Measurements from ENCODE around the gene KATNB1. TPM values are rescaled to one million over a fixed set of nuclear protein-coding genes. Genes with fewer than 3 reads are reported as not detected.

Gene KATNB1
- total and polyA plus RNA-seq, 12 donors = 9.0 to 15.1 (median 11.0) TPM

DNA sequence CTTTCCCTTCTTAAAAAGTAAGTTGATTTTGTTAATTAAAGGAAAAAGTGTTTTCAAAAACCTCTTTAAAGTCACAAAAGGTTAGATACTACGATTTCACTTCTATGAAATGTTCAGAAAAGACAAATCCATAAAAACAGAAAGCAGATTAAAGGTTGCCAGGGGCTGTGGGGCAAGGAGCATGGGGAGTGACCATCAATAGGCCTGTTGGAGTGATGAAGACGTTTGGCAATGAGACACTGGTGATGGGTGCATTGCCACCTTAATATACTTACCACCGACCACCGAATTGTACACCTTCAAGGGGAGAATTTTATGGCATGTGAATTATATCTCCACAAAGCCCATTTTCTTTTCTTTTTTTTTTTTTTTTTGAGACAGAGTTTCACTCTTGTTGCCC lies 47.5 kb downstream of the KATNB1 start:
- Histone ChIP-seq H3K4me3 (no peak overlapping the region), H3K27me3 (no peaks in the 10 kb centered on the region), H3K4me1 (peaks cover 7 to 26% (median 22%) of the 10 kb centered on the region in 9 donors), H3K36me3 (peaks cover 0 to 78% (median 30%) of the 10 kb centered on the region in 9 donors), H3K9me3 (no peaks in the 10 kb centered on the region), H3K27ac (no peak overlapping the region)
- DNase-seq (no peak), ATAC-seq (no peak)
- WGBS, 2 donors = 92% methylated on average over 4 of the region's 4 CpGs
- intact Hi-C loops (cut with DNase I) = loop anchor here in 1 of 10 donors (5.0 kb wide), 1 partner anchor 41 kb away; no protein-coding TSS in a partner anchor
- TF ChIP-seq, protein P1, sequence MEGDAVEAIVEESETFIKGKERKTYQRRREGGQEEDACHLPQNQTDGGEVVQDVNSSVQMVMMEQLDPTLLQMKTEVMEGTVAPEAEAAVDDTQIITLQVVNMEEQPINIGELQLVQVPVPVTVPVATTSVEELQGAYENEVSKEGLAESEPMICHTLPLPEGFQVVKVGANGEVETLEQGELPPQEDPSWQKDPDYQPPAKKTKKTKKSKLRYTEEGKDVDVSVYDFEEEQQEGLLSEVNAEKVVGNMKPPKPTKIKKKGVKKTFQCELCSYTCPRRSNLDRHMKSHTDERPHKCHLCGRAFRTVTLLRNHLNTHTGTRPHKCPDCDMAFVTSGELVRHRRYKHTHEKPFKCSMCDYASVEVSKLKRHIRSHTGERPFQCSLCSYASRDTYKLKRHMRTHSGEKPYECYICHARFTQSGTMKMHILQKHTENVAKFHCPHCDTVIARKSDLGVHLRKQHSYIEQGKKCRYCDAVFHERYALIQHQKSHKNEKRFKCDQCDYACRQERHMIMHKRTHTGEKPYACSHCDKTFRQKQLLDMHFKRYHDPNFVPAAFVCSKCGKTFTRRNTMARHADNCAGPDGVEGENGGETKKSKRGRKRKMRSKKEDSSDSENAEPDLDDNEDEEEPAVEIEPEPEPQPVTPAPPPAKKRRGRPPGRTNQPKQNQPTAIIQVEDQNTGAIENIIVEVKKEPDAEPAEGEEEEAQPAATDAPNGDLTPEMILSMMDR (IDR thresholded peaks at IDR 0.05) = no peak

DNA sequence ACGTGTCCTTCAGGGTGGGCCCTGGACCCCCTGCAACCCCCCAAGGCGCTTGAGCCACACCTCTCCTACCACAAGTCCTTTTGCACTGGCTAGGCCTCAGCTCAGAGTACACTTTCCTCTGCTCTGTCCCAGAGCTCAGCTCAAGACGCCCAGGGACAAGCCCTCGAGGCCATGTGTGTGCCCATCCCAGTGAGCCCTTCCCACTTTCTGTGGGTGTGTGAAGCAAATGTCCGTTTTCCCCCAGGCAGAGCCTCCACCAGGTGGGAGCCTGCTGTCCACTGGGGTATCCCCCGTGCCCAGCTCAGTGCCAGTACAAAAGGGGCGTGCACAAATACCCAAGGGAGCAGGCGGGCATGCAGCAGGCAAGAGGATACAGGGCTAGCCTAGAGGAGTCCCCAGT lies 48.3 kb downstream of the KATNB1 start:
- intact Hi-C loops (cut with DNase I) = loop anchor here in 1 of 10 donors (5.0 kb wide), 1 partner anchor 42 kb away; no protein-coding TSS in a partner anchor
- TF ChIP-seq, protein P1 (IDR thresholded peaks at IDR 0.05) = no peak
- DNase-seq = no peak

DNA sequence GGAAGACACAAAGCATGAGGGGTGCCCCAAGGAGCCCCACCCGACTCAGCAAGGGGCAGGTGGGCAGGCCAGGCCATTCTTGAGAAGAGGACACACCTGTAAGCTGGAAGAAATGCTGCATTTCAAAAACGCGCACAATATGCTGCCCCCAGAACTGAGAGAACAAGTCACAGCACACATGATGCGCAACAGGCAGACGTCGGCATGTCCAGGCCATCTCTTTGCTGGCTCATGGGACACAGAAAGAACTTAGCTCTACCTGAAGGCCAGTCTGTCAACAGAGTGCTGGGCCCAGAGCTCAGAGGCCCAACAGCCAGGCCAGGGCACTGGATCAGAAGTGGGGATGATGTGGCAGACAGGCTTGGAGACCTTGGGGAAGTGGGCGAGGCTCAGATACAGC lies 48.8 kb downstream of the KATNB1 start:
- H3K27me3 ChIP-seq = no peaks in the 10 kb centered on the region
- intact Hi-C loops (cut with DNase I) = loop anchor here in 1 of 10 donors (5.0 kb wide), 1 partner anchor 42 kb away; no protein-coding TSS in a partner anchor
- H3K4me3 ChIP-seq = no peak overlapping the region
- 92 to 94% methylated on average over 7 of the region's 7 CpGs for WGBS, 2 donors
- DNase-seq = no peak
- no peak overlapping the region for H3K27ac ChIP-seq
- H3K4me1 ChIP-seq = peaks cover 10 to 37% (median 33%) of the 10 kb centered on the region in 9 donors
- H3K9me3 ChIP-seq = no peaks in the 10 kb centered on the region
- peaks cover 0 to 78% (median 20%) of the 10 kb centered on the region in 9 donors for H3K36me3 ChIP-seq
- TF ChIP-seq, protein P1 (IDR thresholded peaks at IDR 0.05) = no peak
- no peak for ATAC-seq

More for the DNA sequence above, 48.3 kb downstream of the KATNB1 start:
- 95 to 97% methylated on average over 8 of the region's 8 CpGs for WGBS, 2 donors
- no peaks in the 10 kb centered on the region for H3K9me3 ChIP-seq
- no peak for ATAC-seq
- no peak overlapping the region for H3K27ac ChIP-seq
- peaks cover 10 to 34% (median 30%) of the 10 kb centered on the region in 9 donors for H3K4me1 ChIP-seq
- peaks cover 0 to 78% (median 25%) of the 10 kb centered on the region in 9 donors for H3K36me3 ChIP-seq
- H3K4me3 ChIP-seq = no peak overlapping the region
- no peaks in the 10 kb centered on the region for H3K27me3 ChIP-seq

DNA sequence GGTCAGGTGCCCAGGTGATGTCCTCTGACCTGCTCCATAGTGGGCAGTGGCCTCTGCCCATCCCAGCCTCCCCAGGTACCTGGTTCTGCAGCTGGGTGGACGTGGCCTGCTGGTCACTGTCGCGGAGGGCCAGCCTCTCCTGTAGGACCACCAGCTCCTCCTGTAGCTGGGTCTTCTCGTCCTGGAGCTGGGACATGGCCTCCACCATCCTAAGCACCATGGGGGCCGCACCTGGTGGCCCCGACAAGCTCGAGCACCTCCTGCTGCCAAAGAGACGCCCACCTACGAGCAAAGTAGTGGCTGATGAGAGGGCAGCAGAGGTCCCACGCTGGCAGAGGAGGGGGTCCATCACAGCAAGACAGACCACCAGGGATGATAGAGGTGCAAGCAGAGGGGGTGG lies 49.8 kb downstream of the KATNB1 start:
- peaks cover 10 to 43% (median 34%) of the 10 kb centered on the region in 9 donors for H3K4me1 ChIP-seq
- 96 to 97% methylated on average over 10 of the region's 10 CpGs for WGBS, 2 donors
- no peaks in the 10 kb centered on the region for H3K9me3 ChIP-seq
- peaks cover 0 to 81% (median 17%) of the 10 kb centered on the region in 9 donors for H3K36me3 ChIP-seq
- DNase-seq = no peak
- H3K4me3 ChIP-seq = no peak overlapping the region
- H3K27me3 ChIP-seq = no peaks in the 10 kb centered on the region
- no peak for ATAC-seq
- H3K27ac ChIP-seq = no peak overlapping the region
- TF ChIP-seq, protein P1 (IDR thresholded peaks at IDR 0.05) = no peak
- intact Hi-C loops (cut with DNase I) = no loop called here
